Gastrocnemius medialis (tissue), 4 donors: ENCODE measurements around the gene CHST2. TPM values are rescaled to one million over a fixed set of nuclear protein-coding genes. Genes with fewer than 3 reads are reported as not detected.

Experiments
- ATAC-seq, 2 donors: fragments of 150-250 bp; one replicate each; pipeline ENCODE4 v1.9.1; 2016
- DNase-seq, 2 donors: peaks; one replicate each; pipeline ENCODE4 v3.0.0-alpha.2; 2019
- H3K27ac ChIP-seq, 4 donors: fragments of 200-600 bp; sonication (generic); 1 replicate in 1 of 4; 2 replicates in 3 of 4; pipeline ENCODE4 v1.5.1; 2016 to 2018; ENCODE audit warnings: mild to moderate bottlenecking in 2 of 4, moderate library complexity in 1 of 4
- H3K27me3 ChIP-seq, 3 donors: fragments of 200-600 bp; sonication (generic) in 2 of 3; 1 replicate in 1 of 3; 2 replicates in 2 of 3; pipeline versions ENCODE4 v1.5.1 to v1.6.0; 2016 to 2019; ENCODE audit warnings: mild to moderate bottlenecking in 1 of 3, moderate library complexity in 1 of 3
- H3K36me3 ChIP-seq, 2 donors: fragments of 200-600 bp; sonication (generic) in 1 of 2; one replicate each; pipeline ENCODE4 v1.5.1; 2017 to 2018
- H3K4me1 ChIP-seq, 2 donors: fragments of 200-600 bp; sonication (generic) in 1 of 2; one replicate each; pipeline ENCODE4 v1.5.1; 2016 to 2017; ENCODE audit warnings: mild to moderate bottlenecking in 2 of 2
- H3K4me3 ChIP-seq, 4 donors: fragments of 200-600 bp; sonication (generic) in 3 of 4; 1 replicate in 1 of 4; 2 replicates in 3 of 4; pipeline ENCODE4 v1.5.1; 2016 to 2019; ENCODE audit warnings: mild to moderate bottlenecking in 2 of 4
- H3K9me3 ChIP-seq, 3 donors: fragments of 200-600 bp; sonication (generic) in 2 of 3; 1 replicate in 1 of 3; 2 replicates in 2 of 3; pipeline ENCODE4 v1.5.1; 2016 to 2019
- POLR2A ChIP-seq, 2 donors: fragments of 450-650 bp; IDR thresholded peaks; one replicate each; pipeline ENCODE4 v1.6.1; 2017; ENCODE audit warnings: antibody characterized with exemption in 2 of 2, mild to moderate bottlenecking in 2 of 2, moderate library complexity in 2 of 2
- in situ Hi-C, 4 donors: fragments of 200-750 bp; cut with MboI; loops; one replicate each; pipeline versions ENCODE4 v1.15.0 to v1.8.0; 2017; ENCODE audit warnings: low sequenced_read_pairs in 4 of 4
- intact Hi-C: fragments of 100-400 bp; cut with DNase I; formaldehyde crosslinking; loops from one replicate; pipeline ENCODE4 v1.15.1; 2023; ENCODE audit warnings: low total_unique reads
- total RNA-seq, 4 donors: library from RNA; depleted of rRNA; stranded (reverse); fragments of >200 nt; gene quantifications; one replicate each; pipeline versions ENCODE4 v1.1.0 to v1.2.3, GENCODE V29; 2016
- TF ChIP-seq, protein P1 (sequence below), 5 experiments: fragments of 450-650 bp in 3 of 5; fragments of 200-600 bp in 2 of 5; sonication (generic) in 2 of 5; IDR thresholded peaks in 4 of 5; conservative IDR thresholded peaks in 1 of 5; 1 replicate in 4 of 5; 2 replicates in 1 of 5; pipeline ENCODE4 v1.5.1; 2016 to 2019; ENCODE audit warnings: antibody characterized with exemption in 5 of 5, mild to moderate bottlenecking in 3 of 5, moderate library complexity in 3 of 5

Gene CHST2
- total RNA-seq, 4 donors from 2014 or later, result 0.41 to 2.9 (median 1.8) TPM

DNA sequence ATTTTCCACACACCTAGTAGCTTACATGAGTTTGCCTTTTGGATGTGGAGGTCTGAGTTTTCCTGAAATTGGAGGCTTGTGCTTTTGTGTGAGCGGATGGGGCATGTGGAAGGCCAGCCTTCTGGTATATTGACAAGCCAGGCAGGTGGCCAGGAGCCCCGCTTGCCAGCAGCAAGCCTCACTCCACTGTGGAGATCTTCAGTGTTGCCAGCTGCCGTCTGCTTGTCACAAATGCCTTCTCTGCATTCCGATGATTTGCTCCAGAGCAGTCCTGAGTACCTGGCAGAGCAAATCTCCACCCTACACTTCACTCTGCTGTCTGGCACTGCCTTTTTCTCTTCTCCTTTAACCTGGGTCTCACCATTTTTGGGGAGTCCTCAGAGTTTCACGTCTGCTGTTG is 29.1 kb upstream of the CHST2 start:
- intact Hi-C loops (no loop called here), in situ Hi-C loops (no loop called here)
- Histone ChIP-seq H3K27me3 (no peaks in the 10 kb centered on the region), H3K9me3 (no peaks in the 10 kb centered on the region), H3K36me3 (no peaks in the 10 kb centered on the region), H3K27ac (no peak overlapping the region), H3K4me1 (no peaks in the 10 kb centered on the region), H3K4me3 (no peak overlapping the region)
- TF ChIP-seq, protein P1, sequence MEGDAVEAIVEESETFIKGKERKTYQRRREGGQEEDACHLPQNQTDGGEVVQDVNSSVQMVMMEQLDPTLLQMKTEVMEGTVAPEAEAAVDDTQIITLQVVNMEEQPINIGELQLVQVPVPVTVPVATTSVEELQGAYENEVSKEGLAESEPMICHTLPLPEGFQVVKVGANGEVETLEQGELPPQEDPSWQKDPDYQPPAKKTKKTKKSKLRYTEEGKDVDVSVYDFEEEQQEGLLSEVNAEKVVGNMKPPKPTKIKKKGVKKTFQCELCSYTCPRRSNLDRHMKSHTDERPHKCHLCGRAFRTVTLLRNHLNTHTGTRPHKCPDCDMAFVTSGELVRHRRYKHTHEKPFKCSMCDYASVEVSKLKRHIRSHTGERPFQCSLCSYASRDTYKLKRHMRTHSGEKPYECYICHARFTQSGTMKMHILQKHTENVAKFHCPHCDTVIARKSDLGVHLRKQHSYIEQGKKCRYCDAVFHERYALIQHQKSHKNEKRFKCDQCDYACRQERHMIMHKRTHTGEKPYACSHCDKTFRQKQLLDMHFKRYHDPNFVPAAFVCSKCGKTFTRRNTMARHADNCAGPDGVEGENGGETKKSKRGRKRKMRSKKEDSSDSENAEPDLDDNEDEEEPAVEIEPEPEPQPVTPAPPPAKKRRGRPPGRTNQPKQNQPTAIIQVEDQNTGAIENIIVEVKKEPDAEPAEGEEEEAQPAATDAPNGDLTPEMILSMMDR (IDR thresholded peaks at IDR 0.05 in 4 of 5, conservative IDR thresholded peaks at IDR 0.05 in 1 of 5), result no peak
- no peak for TF ChIP-seq POLR2A (IDR thresholded peaks at IDR 0.05)
- no peak for ATAC-seq
- no peak for DNase-seq

DNA sequence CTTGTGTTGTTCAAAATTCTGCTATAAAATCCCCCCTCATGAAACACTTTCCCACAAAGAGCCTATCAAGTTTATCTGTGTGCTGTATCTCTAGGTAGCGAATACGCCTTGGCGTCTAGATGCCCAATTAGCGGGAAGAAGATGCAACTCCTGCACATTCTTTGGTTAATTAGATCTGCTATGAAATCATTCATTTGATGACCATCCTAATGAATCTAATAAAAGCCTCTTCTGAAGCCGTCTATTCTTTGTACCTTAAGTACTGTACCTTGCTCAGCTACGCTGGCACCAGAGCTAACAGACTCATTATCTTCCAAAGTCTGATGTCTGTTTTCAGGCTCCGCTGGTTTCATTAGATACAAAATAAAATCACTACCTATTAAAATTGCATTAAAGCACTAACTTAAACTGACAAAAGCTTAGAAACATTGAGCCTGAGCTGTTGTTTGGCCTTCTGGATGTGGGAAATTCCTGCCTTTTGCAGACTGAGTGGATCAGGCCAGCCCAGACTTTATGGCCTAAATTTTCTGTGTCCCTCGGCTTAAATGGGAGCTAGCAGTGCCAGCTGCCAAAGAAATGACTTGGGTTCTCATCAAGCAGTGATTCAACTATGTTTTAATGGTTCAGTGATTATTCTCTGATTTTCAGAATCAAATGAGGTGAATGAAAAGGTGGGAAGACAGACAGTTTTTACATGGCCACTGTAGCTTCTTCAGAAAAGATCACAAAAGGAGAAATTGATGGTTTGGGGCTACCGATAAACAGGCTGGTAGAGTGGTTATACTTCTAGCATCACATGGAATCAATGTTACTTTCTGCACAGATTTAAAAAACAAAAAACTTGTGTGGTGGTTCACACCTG is 28.4 kb upstream of the CHST2 start:
- intact Hi-C loops, result no loop called here
- Histone ChIP-seq H3K36me3 (no peaks in the 10 kb centered on the region), H3K4me1 (no peaks in the 10 kb centered on the region), H3K4me3 (no peak overlapping the region), H3K27ac (no peak overlapping the region), H3K27me3 (no peaks in the 10 kb centered on the region), H3K9me3 (no peaks in the 10 kb centered on the region)
- no peak for TF ChIP-seq POLR2A (IDR thresholded peaks at IDR 0.05)
- TF ChIP-seq, protein P1 (IDR thresholded peaks at IDR 0.05 in 4 of 5, conservative IDR thresholded peaks at IDR 0.05 in 1 of 5), result no peak
- ATAC-seq, result no peak
- no peak for DNase-seq
- in situ Hi-C loops, result no loop called here

DNA sequence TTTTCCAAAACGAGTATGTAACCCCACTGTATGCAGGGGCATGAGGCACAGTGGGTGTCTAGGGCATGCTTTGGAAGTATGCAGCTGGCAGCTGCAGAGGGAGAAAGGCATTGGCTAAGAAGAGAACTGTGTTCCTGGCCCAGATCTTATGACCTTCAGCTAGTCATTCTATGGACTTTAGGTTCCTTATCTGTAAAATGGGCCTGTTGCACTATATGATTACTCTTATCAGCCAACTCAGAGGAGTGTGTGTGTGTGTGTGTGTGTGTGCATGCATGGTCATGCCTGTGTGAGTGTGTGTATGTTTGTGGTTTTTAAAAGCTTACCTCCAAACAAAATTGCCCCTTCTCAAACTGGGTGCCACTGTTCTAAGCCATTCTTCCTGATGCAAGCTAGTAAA is 27.4 kb upstream of the CHST2 start:
- no peak for ATAC-seq
- no peak overlapping the region for H3K4me3 ChIP-seq
- in situ Hi-C loops (no loop called here), intact Hi-C loops (no loop called here)
- H3K27me3 ChIP-seq, result no peaks in the 10 kb centered on the region
- H3K4me1 ChIP-seq, result no peaks in the 10 kb centered on the region
- no peak for DNase-seq
- no peaks in the 10 kb centered on the region for H3K36me3 ChIP-seq
- no peak for TF ChIP-seq POLR2A (IDR thresholded peaks at IDR 0.05)
- TF ChIP-seq, protein P1 (IDR thresholded peaks at IDR 0.05 in 4 of 5, conservative IDR thresholded peaks at IDR 0.05 in 1 of 5), result no peak
- no peaks in the 10 kb centered on the region for H3K9me3 ChIP-seq
- no peak overlapping the region for H3K27ac ChIP-seq

DNA sequence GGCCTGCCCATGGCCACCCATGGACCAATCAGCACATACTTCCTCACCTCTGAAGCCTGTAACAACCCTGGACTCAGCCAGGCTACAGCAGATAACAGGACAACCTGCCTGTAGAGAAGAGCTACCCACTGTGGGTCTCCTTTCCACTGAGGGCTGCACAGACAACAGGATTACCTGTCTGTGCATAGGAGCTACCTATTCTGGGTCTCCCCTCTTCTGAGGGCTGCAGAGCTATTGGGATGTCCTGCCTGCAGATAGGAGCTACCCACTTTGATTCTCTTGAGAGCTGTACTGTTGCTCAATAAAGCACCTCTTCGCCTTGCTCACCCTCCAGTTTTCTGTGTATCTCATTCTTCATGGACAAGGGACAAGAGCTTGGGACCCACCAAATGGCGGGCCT is 23.8 kb upstream of the CHST2 start:
- Histone ChIP-seq H3K27ac (no peak overlapping the region), H3K4me1 (no peaks in the 10 kb centered on the region), H3K4me3 (no peak overlapping the region), H3K27me3 (no peaks in the 10 kb centered on the region), H3K9me3 (no peaks in the 10 kb centered on the region), H3K36me3 (no peaks in the 10 kb centered on the region)
- DNase-seq, result no peak
- in situ Hi-C loops, result no loop called here
- TF ChIP-seq, protein P1 (IDR thresholded peaks at IDR 0.05 in 4 of 5, conservative IDR thresholded peaks at IDR 0.05 in 1 of 5), result no peak
- no peak for TF ChIP-seq POLR2A (IDR thresholded peaks at IDR 0.05)
- intact Hi-C loops, result no loop called here
- ATAC-seq, result no peak
